GDM1 (cell line): ENCODE data around the gene POU2F2.

Source experiments
- DNase-seq: peaks from one replicate; lab custom pipeline; 2025; lab: John Stamatoyannopoulos, UW

POU2F2 gene

DNA sequence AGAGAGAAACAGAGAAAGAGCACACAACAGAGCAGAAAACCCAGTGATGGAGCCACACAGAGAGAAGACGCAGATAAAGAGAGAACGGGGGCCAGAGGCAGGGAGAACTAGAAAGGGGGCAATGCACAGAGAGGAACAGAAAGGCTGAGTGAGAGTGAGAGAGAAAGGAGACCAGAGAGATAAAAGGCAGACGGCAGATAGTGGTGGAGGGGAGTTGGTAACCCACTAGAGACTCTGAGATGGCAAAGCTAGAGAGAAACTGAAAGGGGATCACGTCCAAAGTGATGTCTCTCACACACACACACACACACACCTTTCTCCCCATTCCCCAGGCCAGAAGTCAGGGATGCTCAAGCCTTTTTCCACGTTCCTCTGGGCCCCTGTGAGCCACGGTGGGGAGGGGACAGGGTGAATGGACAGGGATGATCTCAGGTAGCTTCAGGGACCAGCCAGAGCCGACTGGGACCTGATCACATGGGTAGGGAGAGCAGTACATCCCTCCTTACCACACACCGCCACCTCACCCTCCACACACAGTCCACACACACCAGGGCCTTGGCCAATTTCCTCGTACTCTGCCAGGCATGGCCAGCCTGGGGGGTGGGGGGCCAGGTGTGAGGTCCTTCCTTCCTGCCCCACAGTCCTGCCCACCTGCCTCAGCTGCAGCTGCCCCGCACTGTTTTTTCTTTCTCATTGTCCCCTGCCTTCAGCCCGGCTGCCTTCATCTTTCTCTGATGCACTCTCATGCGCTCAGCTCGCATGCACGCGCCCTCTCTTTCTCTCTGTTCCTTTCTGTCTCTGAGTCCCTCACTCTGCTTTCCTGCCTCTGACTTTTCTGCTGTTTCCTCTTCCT, 22.5 kb upstream of the POU2F2 start:
- DNase-seq = no peak

DNA sequence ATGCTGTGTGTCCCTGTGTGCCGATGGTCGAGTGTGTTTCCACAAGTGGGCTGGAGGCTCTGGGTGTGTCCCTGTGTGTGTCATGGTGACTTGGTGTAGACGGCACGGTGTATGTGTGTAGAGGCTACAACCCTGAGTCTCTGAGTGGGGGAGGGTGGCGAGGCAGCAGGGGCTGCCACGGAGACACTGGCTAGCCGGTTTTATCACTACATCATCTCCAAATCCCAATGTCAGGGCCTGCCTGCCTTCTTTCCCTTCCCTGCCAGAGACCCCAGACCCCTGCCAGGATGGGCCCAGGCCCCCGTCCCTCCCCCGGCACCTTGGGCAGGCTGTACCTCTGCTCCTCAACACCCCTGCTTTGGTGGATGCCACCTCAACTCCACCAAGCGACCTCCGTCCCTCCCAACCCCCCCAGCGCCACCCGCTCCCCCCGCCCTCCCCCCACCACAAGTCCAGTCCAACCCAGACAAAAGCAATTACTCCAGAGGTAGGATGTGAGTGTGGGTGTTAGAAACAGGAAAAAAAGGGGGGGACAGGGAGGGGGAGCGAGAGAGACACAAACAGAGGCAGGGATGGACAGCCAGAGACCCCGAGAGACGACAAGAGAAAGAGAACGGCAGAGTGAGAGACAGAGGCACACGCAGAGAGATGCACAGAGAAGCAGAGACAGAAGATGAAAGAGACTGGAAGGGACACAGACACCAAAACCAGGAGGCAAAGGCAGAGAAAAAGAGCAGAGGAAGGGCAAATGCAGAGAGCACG, 21.6 kb upstream of the POU2F2 start:
- no peak for DNase-seq

DNA sequence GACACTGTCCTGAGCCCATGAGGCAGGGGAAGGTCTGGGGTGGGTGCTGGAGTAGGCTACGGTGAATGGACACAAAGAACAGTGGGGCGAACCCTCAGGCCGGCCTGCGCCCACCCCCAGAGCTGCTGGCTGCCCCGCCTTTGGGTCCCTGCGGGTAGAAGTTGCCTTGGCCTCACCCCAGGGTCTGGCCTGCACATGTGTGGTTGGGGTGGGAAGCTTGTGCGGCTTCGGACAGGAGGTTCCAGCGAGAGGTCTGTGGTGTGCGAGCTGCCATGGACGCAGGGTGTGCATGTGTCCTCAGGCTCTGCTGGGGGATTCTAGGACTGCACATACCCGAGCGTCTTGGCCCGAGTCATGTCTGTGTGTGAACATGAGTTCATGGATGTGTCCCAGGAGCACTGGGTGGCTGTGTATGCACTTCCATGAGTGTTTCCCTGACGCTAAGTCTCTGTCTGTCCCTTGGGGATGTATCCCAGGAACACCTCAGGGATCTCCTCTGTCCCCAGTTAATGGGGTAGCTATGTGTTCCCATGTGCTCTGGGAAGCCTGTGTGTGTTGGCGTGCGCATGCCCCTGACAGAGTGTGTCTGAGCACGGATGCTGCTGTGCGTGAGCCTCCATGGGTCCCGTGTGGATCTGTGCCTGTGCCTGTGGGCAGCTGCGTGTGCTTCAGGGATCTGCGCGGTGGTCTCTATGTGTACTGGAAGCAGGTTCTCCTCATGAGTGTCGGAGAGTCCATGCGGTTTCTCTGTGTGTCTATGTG, 20.8 kb upstream of the POU2F2 start:
- DNase-seq = no peak

DNA sequence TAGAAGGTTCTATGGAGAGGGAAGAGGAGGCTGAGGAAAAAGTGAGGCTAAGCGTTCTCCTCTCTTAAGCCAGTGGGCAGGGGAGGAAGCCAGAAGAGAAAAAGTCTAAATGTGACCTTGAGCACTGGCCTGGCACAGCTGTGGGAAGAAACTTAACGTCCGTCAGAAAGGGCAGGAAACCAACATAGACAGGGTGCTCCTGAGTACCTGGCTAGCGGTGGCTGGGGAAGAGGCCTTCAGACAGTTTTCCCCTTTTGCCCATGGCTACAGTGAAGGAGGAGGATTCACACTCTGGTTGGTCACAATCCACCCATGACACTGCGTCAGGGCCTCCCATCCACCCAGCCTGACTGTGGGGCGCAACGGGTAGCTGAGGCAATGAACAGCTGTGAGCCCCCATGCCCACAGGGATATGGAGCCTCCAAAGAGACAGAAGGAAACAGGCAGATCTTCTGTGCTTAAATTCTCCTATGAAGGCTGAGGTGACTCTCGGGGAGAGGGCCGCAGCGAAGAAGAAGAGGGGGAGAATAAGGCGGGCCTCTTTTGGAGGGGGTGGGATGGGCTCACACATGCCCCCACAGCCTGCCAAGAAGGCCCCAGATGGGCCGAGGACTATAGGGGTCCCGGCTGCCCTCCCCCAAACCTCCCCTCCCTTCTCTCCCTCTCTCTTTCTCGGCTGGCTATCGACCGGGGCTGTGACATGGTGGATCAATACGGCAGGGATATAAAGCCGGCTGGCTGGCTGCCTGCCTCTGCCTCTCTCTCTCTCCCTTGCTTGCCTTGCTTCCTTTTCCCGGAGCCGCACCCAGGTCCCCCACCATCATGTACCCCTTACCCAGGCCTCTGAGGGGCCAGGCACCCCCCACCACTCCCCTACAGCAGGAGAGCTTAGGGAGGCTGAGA, 19.8 kb upstream of the POU2F2 start:
- DNase-seq = no peak

DNA sequence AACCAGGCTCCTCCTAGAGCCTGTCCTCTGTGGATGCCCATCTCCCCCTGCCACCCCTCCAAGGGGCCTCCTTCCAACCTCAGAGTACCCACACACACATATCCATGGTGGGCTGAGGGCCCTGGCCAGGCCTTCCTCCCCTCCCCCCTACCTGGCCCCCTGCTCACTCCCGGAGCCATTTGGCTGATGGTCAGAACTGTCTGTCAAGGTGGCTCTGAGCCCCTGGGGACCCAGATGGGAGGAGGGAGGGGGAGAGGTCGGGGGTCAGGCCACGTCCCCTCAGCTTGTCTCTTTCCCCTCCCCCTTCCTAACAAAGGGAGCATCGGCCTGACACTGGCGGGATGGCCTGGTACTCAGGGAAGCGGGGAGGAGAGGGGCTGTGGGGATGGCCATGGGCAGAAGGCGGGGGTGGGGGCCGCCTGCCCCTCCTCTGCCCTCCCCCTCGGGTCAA, 18.7 kb upstream of the POU2F2 start:
- no peak for DNase-seq

DNA sequence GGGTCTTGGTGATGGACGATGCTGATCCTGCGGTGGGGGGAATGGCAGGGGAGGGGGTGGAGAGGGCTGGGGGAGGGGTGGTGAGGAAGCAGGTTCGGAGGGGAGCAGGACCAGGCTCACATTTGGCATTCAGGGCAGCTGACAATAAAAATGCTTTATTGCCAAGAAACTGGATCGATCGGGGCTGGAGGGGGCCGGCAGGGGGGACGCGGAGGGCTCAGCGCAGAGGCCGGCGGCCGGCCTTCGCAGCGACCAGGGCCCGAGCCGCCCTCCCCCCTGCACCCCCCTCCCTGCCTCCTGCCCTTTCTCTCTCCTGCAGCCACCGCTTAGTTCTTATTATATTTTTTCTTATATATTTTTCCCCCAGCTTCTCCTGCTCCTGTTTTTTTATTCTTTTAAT, 18.1 kb upstream of the POU2F2 start:
- DNase-seq = no peak

DNA sequence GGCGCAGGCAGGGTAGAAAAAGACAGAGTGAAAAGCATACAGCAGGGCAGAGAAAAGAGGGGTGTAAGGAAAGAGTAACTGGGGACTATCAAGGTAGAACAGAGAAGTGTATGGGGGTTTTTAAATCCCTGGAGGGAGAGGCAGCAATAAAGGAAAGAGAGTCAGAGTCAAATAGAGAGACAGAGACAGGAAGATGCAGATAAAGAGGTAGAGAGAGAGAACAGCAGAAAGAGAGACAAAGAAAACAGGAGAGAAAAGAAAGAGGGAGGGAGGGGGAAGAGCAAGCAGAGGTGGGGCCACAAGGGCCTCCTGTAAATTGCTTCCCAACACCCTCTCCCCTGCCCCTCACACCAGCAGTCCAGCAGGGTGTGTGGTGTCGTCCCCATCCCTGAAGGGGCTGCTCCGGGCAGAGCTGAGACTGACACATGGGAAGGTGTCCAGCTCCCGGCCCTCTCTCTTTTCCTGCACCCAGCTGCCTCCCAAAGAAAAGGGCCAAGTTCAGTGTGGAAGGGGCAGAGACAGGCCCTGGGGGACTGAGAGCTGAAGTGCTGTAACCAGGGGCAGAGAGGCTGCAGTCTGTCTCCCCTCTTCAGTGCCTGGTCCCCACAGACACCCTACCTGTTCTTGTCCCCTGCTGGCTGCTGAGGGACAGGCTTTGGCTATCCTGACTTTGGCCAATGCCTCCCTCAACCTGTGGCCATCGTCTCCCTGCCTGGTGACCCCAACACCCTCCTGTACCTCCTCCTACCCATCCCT, 17.4 kb upstream of the POU2F2 start:
- no peak for DNase-seq

DNA sequence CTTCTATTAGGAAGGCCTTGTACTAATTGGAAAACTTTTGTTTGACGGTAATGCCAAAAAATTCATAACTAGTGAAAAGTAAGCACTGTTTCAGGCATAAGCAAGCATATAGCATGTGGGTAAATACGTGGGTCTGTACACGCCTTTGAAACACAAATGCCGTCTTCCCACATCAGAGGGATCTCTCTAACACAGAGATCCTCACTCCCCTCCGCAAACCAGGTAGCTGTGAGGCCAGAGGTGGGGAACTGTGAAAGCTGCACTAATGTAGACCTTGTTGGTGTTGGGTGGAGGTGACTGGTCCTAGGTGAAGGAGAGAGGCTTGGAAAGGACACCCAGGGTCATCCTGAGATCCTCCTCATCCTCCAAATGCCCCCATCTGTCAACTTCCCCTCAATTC, 16.0 kb upstream of the POU2F2 start:
- no peak for DNase-seq

DNA sequence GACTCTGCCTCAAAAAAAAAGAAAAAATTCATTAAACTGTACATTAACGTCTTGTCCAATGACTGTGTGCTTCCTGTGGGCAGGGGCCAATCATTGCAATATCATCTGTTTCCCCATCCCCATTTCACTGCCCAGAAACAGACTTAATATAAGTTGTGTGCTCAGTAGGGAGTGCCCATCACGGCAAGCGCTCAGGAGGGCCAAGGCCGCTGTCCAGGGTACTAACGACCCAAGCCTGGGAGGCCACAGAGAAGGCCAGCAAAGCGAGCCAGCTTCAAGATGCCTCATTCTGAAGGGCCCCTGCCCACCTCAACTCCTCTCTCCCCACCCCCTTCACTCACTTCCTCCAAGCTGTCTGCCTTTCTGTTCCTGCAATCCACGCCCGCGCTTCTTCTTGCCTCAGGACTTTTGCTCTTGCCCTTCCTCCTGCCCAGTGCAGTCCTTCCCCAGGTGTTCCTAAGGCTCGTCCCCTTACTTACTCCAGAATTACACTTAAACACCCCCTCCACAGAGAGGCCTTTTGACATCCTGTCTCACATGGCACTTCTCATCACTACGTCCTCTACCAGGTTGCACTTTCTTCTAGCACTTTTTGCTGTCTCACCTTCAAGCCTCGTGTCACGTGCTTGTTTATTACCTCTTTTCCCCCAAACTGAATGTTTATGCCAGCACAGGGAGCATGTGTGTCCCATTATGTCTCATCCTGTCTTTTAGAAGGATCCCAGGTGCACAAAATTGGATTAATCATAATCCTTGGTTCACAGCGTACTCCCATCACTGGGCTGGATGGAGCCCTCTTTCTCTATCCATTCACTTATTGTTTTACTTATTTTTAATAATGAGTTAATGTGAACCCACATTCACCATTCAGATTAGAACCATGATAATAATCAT, 11.3 kb upstream of the POU2F2 start:
- no peak for DNase-seq

DNA sequence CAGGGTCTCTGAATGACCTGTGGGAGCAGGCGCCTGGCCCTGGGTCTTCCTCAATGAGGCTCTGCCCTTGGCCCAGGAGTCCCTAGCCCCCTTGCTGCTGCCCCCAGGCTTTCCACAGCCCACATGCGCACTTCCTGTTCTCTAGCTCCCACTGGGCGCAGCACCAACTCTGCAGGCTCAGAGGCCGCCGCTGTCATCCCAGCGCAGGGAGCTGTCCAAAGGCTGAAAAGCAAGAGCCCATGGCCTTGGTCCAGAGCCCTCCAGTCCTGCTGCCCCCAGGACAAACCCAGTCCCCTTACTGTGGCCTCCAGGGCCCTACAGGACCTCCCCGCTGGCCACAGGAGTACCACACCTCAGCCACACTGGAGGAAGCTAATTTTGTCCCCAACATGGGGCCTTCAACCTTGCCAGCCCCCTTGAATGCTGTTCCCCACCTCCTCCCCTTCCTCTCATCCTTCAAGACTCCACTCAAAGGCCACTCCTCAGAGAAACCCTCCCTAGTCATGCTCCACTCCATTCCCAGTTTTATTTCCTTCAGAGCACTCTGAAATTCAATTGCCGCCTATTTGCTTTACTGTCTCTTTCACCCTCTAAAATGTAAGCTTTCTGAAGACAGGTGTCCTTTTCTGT, 8.0 kb upstream of the POU2F2 start:
- peak; percentile 68 for DNase-seq

DNA sequence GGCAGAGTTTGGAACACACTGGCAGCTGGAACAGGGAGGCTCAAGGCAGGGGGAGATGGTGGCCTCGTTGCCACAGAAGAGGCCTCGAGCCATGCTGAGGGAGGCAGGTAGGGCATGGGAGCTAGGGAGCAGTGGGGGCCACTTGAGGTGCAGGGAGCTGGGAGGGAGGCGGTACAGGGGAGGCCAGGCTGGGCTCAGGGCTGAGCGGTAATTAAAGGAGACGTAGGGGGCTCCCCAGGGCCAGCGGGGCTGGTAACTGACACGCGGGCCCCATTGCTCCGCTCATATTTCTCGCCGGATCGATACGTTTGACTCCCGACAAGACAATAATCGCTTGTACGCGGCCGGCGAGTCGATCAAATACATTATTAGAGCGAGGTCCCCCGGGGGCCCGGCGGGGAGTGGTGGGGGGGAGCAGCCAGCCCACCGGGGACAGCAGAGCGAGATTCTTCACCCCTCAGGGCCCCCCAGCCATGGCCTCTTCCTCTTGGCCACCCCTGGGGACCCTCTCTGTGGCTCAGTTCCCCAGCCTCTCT, 2.4 kb upstream of the POU2F2 start:
- DNase-seq = no peak

DNA sequence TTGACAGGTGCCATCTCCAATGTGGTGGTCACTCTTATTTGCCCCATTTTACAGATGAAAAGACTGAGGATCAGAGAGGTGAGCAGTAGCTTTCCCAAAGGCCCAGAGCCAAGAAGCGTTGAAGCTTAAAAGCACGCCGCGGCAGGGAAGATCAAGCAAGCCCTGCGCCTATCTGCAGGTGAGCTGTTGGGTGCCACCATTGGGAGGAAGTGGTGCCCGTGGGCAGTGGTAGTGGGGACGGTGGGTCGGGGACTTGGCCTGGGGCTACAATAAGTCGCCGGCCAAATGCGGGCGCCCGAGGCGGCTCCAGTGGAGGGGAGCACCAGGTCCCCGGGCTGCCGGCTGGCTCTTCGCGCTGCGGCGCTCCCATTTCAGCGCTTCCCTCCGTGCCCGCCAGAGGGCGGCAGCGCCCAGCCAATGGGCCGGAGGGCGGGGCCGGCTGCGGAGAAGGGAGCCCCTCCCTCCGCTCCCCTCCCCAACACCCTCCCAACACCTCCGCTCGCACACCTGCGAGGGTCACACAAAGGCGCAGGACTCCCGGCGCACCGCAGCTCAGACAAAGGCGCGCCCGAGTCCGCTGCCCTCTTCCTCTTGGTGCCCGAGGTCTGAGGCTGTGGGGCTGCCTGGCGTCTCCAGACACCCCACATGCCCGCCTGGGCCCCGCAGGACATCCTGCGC, 744 bp upstream of the POU2F2 start:
- peak; percentile 53 for DNase-seq

DNA sequence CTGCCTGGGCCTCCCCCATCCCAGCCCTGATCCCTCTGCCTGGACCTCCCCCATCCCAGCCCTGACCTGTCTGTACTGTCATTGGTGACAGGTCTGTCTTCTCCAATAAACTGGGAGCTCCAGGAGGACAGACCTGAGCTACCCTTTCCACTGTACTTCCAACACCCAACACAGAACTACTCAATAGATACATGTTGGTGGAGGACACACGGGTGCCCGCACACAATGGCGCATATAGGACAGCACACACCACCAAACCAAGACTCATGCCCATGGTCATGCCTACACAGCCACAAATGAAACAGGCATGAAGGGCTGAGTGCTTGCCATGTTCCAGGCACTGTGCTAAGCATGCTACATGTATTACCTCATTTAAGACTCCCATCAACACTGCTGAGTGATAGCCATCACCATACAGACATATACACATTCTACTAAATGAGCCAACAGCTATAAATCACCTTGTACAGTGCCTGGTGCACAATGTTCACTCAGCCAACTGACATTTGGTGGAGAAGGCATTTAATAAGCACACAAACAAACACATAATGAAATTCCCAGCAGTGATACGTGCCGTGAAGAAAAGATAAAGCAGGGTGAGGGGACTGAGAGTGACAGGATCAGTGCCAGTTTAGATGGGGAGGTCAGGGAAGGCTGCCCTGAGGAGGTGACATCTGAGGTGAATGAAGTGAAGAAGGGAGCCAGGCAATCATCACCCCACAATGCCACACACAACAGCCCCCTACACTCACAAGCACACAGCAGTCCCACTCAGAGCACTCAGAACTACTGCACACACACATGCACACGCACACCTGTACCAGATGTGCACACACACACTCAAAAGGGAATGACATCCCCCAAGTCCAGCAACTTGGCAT, 857 bp downstream of the POU2F2 start:
- no peak for DNase-seq

DNA sequence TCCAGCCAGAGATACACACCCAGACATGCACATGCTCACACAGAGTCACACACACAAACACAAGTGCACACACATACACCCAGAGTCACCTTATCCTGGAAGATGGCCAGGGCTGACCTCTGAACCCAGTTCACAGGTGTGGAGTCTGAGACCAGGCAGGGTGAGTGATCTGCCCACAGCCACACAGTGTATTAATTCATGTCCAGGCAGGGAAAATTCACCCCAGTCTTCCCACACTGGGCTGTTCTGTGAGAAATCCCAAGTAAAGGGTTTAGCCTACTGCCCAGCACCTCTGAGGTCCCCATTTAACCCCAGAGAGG, 2.0 kb downstream of the POU2F2 start:
- DNase-seq = no peak

DNA sequence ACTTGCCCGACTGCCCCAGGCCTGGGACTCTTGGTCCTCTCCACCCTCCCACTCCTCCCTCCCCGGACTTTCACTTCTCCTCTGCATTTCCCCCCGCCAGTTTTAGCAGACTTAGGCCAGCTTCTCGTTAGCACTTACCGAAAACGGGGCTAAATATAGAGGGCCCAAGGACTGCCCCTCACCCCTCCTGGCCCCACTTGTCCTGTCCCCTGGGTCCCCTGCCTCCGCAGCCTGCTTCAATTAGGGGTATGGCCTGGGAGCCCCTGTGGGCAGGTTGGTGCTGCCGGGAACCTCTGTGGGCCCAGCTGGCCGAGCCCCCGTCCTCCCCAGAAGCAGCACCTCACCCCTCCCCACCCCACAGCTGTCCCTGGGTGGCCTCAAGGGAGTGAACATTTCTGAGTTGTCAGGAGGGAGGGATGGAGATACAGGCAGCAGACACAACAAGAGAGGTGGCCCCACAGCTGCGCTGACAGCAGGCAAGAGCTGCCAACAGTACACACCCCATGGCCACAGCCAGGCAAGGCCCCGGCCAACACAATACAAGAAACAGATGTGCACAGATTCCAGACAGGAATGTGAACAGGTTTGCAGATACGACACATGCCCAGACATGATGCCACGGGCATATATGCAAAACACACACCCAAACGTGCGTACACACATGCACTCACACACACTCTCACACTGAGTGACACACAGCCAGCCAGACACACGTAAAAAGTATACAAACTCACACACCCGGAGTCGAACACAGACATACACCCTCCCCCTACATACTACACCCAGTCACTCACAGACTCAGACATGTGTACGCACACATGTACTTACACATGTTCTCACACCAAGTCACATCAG, 2.6 kb downstream of the POU2F2 start:
- DNase-seq = no peak

DNA sequence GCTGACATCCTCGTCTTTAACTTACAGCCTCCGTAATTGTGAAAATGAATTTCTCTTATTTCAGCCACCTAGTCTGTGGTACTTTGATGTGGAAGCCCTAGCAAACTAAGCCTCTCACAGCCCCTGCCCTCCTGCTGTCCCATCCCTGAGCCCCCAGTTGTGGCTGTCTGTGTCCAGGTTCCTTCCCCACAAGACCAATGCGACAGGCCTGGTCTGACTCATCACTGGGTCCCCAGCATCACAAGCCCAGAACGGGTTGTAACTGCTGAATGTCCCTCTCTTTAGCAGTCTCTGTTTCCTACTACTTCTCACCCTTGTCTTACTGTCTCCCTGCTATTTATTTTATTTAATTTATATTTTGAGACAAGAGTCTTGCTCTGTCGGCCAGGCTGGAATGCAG, 5.7 kb downstream of the POU2F2 start:
- DNase-seq = no peak

DNA sequence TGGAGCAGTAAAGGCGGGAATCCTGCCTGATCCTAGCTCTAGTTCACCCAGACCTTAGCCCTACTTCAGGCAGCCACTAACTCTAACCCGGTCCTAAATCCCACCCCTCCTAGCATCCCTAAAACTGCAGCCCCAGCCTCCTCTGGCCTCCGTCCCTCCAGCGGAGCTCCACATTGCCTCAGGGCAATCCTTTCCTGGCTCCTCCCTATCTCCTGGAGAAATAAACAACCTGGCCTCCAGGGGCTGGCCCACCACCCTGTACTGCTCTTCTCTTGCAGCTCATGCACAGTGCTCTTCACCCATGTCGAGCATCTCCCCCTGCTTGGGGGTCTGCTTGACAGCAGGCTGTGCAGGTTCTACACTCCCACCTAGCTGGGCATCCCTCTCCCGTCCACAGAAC, 6.7 kb downstream of the POU2F2 start:
- DNase-seq = no peak
